Stimulated activated naive CD8-positive, alpha-beta T cell treated with anti-CD3 and anti-CD28 coated beads, Interleukin-15, amount 100 ng/mL, for 72 hours (primary cell): Measurements from ENCODE around the gene PFN3.
A peak's percentile ranks its signal among the peaks of the same experiment; 100 is the strongest.
"Not testable (repeated sequence)": the region's sequence is repeated elsewhere in the genome, so short reads cannot be mapped to it uniquely, and the experiment has no call there.

Source experiments
- ATAC-seq: fragments of 150-1000 bp; cut with Tn5 transposase; 2 replicates; pipeline ENCODE4 v1.10.0; 2021; ENCODE audit warnings: mild to moderate bottlenecking, moderate library complexity
- DNase-seq, 2 donors: peaks; one replicate each; pipeline ENCODE4 v3.0.0; 2021 to 2022
- H3K27ac Mint-ChIP-seq, 2 donors: one replicate each; pipeline ENCODE4 v1.8.0; 2022; ENCODE audit warnings: mild to moderate bottlenecking in 2 of 2, mixed read lengths in 2 of 2, moderate library complexity in 2 of 2
- H3K27me3 Mint-ChIP-seq: one replicate; pipeline ENCODE4 v1.8.0; 2022; ENCODE audit warnings: mixed read lengths
- H3K4me1 Mint-ChIP-seq: one replicate; pipeline ENCODE4 v1.8.0; 2022; ENCODE audit warnings: mild to moderate bottlenecking, mixed read lengths
- H3K4me3 Mint-ChIP-seq, 2 donors: one replicate each; pipeline ENCODE4 v1.8.0; 2022; ENCODE audit warnings: mild to moderate bottlenecking in 2 of 2, mixed read lengths in 2 of 2, moderate library complexity in 1 of 2
- H3K9me3 Mint-ChIP-seq, 2 donors: one replicate each; pipeline ENCODE4 v1.8.0; 2022; ENCODE audit warnings: mixed read lengths in 2 of 2

Gene PFN3

DNA sequence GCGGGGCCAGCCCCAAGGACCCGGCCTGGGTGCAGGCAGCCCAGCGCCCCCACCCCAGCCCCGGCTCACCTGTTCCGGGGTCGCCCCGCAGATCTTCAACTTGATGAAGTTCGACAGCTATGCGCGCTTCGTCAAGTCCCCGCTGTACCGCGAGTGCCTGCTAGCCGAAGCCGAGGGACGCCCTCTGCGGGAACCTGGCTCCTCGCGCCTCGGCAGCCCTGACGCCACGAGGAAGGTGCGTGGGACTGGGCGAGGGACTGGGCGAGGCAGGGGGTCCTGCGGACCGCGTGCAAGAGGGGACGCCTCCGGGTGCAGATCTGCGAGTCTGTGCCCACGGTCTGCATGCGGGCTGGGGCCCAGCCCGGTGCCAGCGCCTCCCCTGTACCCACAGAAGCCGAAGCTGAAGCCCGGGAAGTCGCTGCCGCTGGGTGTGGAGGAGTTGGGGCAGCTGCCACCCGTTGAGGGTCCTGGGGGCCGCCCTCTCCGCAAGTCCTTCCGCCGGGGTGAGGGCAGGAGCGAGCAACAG lies 33.1 kb downstream of the PFN3 start:
- ATAC-seq, result no peak
- H3K27me3 Mint-ChIP-seq, result no peaks in the 10 kb centered on the region
- H3K4me1 Mint-ChIP-seq, result peaks cover 86% of the 10 kb centered on the region
- no peaks in the 10 kb centered on the region for H3K9me3 Mint-ChIP-seq
- H3K4me3 Mint-ChIP-seq, result no peak overlapping the region
- DNase-seq, result no peak
- no peak overlapping the region for H3K27ac Mint-ChIP-seq

DNA sequence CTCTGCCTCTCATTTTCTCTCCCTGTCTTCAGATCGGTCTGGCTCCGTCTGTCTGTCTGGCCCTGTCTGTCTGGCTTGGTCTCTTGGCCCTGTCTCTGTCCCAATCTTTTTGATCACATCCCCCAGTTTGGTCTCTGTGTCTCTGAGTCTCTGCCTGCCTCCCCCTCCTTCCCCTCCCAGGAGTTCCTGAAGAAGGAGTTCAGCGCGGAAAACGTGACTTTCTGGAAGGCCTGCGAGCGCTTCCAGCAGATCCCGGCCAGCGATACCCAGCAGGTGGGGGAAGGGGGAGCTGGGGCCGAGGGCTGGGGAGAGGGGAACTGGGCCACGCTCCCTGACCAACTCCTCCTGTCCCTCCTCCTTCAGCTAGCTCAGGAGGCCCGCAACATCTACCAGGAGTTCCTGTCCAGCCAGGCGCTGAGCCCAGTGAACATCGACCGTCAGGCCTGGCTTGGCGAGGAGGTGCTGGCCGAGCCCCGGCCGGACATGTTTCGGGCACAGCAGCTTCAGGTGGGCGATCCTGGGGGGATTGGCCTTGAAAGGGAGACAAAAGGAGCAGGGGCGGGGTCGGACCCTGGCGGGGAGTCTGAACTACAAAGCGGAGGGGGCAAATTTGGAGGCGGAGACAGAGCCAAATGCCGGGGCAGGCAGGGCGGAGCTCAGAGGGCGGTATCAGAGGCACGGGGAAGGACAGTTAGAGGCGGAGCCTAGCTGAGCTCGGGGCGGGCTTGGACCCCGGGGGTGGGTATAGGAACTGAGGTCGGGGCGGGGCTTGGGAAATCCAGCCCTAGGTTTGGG lies 33.7 kb downstream of the PFN3 start:
- DNase-seq (no peak), ATAC-seq (no peak)

DNA sequence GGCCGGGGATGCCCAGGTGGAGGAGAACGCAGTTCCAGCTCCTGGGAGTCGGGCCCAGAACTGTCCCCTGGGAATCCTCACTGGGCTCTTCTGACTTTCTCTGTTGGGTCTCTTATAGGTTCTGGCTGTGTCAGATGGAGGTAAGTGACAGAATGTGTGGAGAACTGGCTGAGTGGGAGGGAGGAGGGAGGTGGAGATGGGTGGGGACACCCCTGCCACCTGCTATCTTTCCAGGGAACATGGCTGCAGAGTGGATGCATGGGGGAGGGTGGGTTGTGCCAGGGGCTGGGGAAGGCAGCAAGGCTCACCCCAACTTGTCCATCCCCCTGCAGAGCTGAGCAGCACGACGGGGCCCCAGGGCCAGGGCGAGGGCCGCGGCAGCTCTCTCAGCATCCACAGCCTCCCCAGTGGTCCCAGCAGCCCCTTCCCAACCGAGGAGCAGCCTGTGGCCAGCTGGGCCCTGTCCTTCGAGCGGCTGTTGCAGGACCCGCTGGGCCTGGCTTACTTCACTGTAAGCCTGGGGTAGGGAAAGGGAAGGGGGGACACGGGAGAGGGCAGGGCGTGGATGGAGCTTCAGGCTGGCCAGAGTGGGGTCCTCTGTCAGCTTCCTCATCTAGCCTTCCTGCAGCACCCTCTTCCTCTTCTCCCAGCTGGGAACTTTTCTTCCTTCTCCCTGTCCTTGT lies 34.5 kb downstream of the PFN3 start:
- ATAC-seq (no peak), DNase-seq (no peak)
- Mint-ChIP-seq H3K27me3 (no peaks in the 10 kb centered on the region), H3K9me3 (no peaks in the 10 kb centered on the region), H3K27ac (no peak overlapping the region), H3K4me1 (peaks cover 87% of the 10 kb centered on the region), H3K4me3 (no peak overlapping the region)

More for the DNA sequence above, 33.7 kb downstream of the PFN3 start:
- no peaks in the 10 kb centered on the region for H3K9me3 Mint-ChIP-seq
- no peak overlapping the region for H3K27ac Mint-ChIP-seq
- H3K4me1 Mint-ChIP-seq, result peaks cover 86% of the 10 kb centered on the region
- H3K4me3 Mint-ChIP-seq, result no peak overlapping the region
- H3K27me3 Mint-ChIP-seq, result no peaks in the 10 kb centered on the region

- ATAC-seq (peak; percentile 60), DNase-seq (peak in 1 of 2 donors; percentile 57)
- Mint-ChIP-seq H3K27me3 (no peaks in the 10 kb centered on the region), H3K4me3 (peak overlapping the region; percentile 74 to 89), H3K9me3 (no peaks in the 10 kb centered on the region), H3K27ac (peak overlapping the region; percentile 84 to 88), H3K4me1 (peaks cover 91% of the 10 kb centered on the region)
These were observed 36.1 kb downstream of the PFN3 start for GRCh38 chr5:177364159-177364962.

DNA sequence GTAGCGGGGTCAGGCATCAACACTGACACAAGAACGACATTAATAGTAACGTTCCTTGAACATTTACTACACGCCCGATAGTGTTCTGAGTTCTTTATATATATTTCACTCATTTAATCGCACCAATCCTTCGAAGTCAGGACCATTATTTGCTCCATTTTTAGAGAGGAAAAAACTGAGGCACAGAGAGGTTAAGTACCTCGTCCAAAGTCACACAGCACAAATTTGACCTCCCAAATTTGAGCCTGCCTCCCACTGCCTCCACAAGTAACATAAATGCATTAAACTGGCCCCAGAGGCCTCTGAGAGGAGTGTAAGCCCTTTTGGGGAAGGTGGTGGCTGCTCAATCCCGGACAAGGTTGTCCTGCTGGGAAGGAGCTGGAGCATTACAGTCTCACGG lies 36.9 kb downstream of the PFN3 start:
- Mint-ChIP-seq H3K4me1 (peaks cover 91% of the 10 kb centered on the region), H3K9me3 (no peaks in the 10 kb centered on the region), H3K4me3 (peak overlapping the region; percentile 74 to 89), H3K27ac (no peak overlapping the region), H3K27me3 (no peaks in the 10 kb centered on the region)
- ATAC-seq (no peak), DNase-seq (no peak)

- Mint-ChIP-seq H3K9me3 (no peaks in the 10 kb centered on the region), H3K27ac (peak overlapping the region; percentile 55 to 81), H3K27me3 (no peaks in the 10 kb centered on the region), H3K4me3 (peak overlapping the region; percentile 74 to 89), H3K4me1 (peaks cover 87% of the 10 kb centered on the region)
- ATAC-seq, result peak; percentile 81
- peak; percentile 72 to 85 for DNase-seq
These were observed 37.6 kb downstream of the PFN3 start for GRCh38 chr5:177362610-177363507.

DNA sequence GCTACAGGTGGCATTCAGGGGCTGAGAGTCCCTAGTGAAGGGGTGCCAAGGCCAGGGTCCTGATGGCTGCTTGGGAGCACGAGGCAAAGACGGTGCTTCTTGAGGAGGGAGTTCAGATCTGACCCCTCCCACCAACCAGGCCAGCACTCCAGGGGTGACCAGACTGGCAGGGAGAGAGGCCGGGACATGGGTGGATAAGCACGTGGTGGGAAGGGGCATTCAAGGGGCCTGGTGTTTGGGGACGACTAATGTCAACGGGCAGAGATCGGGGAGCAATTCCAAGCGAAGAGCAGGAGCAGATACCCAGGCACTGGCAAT lies 38.2 kb downstream of the PFN3 start:
- Mint-ChIP-seq H3K27ac (peak overlapping the region in 1 of 2 donors; percentile 55), H3K4me1 (peaks cover 92% of the 10 kb centered on the region)

DNA sequence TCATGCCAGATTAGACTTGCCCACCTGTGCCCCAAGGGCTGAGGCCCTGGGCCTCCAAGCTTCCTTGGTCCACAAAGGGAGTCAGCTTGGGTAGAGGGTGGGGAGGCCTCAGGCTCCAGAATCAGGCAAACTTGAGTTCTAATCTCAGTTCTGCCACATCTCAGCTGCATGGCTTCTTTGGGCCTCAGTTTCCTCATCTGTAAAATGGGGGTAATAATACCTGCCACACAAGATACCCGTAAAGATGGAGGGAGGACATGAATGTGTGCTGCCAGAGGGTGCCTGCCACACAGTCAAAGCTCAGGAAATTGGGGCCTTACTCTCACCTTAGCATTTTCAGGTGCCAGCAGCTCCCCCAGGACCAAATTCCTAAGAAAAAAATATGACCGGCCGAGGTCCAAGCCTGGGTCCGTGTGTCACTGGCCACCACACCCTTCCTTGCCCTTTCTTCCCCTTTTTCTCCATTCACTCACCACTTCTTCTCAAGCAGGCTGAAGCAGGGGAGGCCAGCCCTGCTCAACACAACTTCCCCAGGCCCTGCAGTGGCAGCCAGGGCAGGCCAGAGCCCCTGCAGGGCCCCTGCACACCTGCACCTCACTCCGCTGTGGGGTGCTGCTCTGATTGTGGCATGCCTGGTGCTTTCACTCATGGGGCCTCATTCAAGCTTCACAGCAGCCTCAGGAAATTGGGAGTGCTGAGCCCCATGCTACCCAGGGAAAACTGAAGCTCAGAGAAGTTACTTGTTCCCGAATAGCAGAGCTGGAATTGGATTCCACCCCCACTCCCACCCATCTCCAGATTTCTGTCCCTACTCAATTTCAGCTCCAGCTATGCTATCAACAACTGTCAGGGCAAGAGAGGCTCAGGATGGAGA lies 38.8 kb downstream of the PFN3 start:
- Mint-ChIP-seq H3K4me1 (peaks cover 94% of the 10 kb centered on the region), H3K27me3 (no peaks in the 10 kb centered on the region), H3K27ac (peak overlapping the region in 1 of 2 donors; percentile 55), H3K4me3 (peak overlapping the region; percentile 74 to 89), H3K9me3 (no peaks in the 10 kb centered on the region)
- DNase-seq (peak in 1 of 2 donors; percentile 38), ATAC-seq (peak; percentile 25)

More for the DNA sequence above, 38.2 kb downstream of the PFN3 start:
- DNase-seq (no peak), ATAC-seq (no peak)
- H3K4me3 Mint-ChIP-seq, result peak overlapping the region; percentile 74 to 89
- no peaks in the 10 kb centered on the region for H3K27me3 Mint-ChIP-seq
- no peaks in the 10 kb centered on the region for H3K9me3 Mint-ChIP-seq

- H3K27ac Mint-ChIP-seq, ATAC-seq, H3K9me3 Mint-ChIP-seq, DNase-seq, H3K27me3 Mint-ChIP-seq: not testable (repeated sequence)
- H3K4me1 Mint-ChIP-seq, result peaks cover 94% of the 10 kb centered on the region
- H3K4me3 Mint-ChIP-seq, result peak overlapping the region in 1 of 2 donors; percentile 27
These were observed 39.7 kb downstream of the PFN3 start for GRCh38 chr5:177360740-177361139.

- Mint-ChIP-seq H3K9me3 (peaks cover 8% of the 10 kb centered on the region in 2 donors), H3K27me3 (no peaks in the 10 kb centered on the region), H3K4me1 (peaks cover 94% of the 10 kb centered on the region), H3K4me3 (peak overlapping the region; percentile 90 to 94), H3K27ac (peak overlapping the region; percentile 43 to 55)
- ATAC-seq (no peak), DNase-seq (no peak)
These were observed 40.6 kb downstream of the PFN3 start for GRCh38 chr5:177359860-177360259.

- DNase-seq (no peak), ATAC-seq (no peak)
- Mint-ChIP-seq H3K4me3 (peak overlapping the region; percentile 90 to 94), H3K4me1 (peaks cover 94% of the 10 kb centered on the region), H3K9me3 (peaks cover 11 to 12% of the 10 kb centered on the region in 2 donors), H3K27ac (peak overlapping the region; percentile 43 to 55), H3K27me3 (no peaks in the 10 kb centered on the region)
These were observed 41.0 kb downstream of the PFN3 start for GRCh38 chr5:177359451-177359851.

GRCh38 chr5:177358370-177358819 lies 42.1 kb downstream of the PFN3 start:
- Mint-ChIP-seq H3K27ac (peak overlapping the region; percentile 69 to 85), H3K4me1 (peaks cover 87% of the 10 kb centered on the region), H3K27me3 (no peaks in the 10 kb centered on the region), H3K9me3 (peaks cover 11 to 14% of the 10 kb centered on the region in 2 donors), H3K4me3 (peak overlapping the region; percentile 90 to 94)
- ATAC-seq (no peak), DNase-seq (no peak)

DNA sequence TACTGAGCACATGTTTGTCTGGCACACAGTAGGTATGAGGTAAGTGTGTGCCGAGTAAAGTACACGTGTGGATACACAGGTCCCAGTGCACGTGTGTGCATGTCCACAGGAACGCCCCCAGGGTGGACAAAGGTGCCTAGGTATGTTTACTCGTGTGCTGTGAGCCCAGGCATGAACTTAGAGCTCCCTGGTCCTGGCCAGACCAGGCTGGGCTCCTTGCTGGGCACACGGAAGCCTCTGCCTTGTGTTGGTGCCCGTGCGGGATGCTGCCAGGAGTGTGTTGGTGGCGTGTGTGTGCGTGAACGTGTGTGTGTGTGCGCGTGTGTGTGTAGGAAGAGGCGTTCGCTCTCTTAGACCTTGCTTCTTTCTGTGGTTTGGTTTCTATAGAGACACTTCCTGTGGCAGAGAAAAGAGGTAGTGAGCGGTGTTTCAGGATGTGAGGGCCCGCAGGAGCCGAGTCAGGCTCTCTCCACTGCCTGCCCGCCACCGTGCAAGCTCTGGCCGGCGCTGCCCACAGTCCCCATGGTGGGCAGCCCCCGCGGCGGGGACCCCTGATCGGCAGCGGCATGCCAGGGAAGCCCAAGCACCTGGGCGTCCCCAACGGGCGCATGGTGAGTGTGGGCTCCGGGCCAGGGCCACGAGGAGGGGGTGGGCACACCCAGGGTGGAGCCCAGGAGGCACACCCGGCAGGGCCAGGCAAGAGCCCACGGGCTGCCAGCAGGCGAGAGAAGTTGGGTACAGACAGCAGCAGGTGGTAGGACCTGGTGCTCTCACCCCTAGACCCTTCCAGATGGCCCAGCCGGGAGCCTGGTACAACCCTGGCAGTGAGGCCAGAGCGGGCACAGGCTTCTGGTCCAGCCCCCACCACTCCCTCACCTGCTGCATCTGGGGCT lies 42.8 kb downstream of the PFN3 start, which contains the start of gene RGS14:
Gene RGS14, plus strand, starts transcription at position 466 of the 893 bp plus-strand sequence. Its CDS starts 101 bp downstream, at position 567.
- H3K4me3 Mint-ChIP-seq, result peak within 1 kb of the TSS; percentile 90 to 94
- H3K4me1 Mint-ChIP-seq, result peaks cover 80% of the 10 kb centered on the region
- H3K27ac Mint-ChIP-seq, result peak within 1 kb of the TSS; percentile 85 to 94
- H3K9me3 Mint-ChIP-seq, result peaks cover 11 to 14% of the 10 kb centered on the region in 2 donors
- ATAC-seq (peak; percentile 91), DNase-seq (peak; percentile 66 to 71)
- no peaks in the 10 kb centered on the region for H3K27me3 Mint-ChIP-seq
